Psoas muscle (tissue), 8 donors: Measurements from ENCODE around the gene DRICH1. TPM values are rescaled to one million over a fixed set of nuclear protein-coding genes. Genes with fewer than 3 reads are reported as not detected.
"Not testable (repeated sequence)": the region's sequence is repeated elsewhere in the genome, so short reads cannot be mapped to it uniquely, and the experiment has no call there.

Source experiments
- ATAC-seq, 4 donors: fragments of 200-7000 bp; cut with Tn5 transposase; one replicate each; pipeline ENCODE4 v1.9.1; 2020; ENCODE audit warnings: moderate library complexity in 3 of 4, mild to moderate bottlenecking in 2 of 4
- DNase-seq, 2 donors: peaks; one replicate each; pipeline ENCODE4 v3.0.0-alpha.2; 2020
- H3K27ac ChIP-seq: fragments of 200-600 bp; one replicate; pipeline ENCODE4 v1.8.0; 2022
- H3K27me3 ChIP-seq, 3 donors: fragments of 200-600 bp in 1 of 3; one replicate each; pipeline versions ENCODE4 v1.6.1 to v1.8.0; 2013 to 2022; ENCODE audit warnings: low read length in 2 of 3, mild to moderate bottlenecking in 2 of 3, moderate library complexity in 1 of 3; ENCODE audit not compliant: insufficient read depth in 3 of 3
- H3K36me3 ChIP-seq, 2 donors: fragments of 200-600 bp in 1 of 2; one replicate each; pipeline versions ENCODE4 v1.6.1 to v1.8.0; 2013 to 2022; ENCODE audit warnings: low read depth in 1 of 2, mild to moderate bottlenecking in 1 of 2, moderate library complexity in 1 of 2; ENCODE audit not compliant: insufficient read depth in 1 of 2
- H3K4me1 ChIP-seq: fragments of 200-600 bp; one replicate; pipeline ENCODE4 v1.8.0; 2022
- H3K4me3 ChIP-seq: fragments of 200-600 bp; one replicate; pipeline ENCODE4 v1.8.0; 2022; ENCODE audit warnings: mild to moderate bottlenecking
- H3K9me3 ChIP-seq: fragments of 200-600 bp; one replicate; pipeline ENCODE4 v1.8.0; 2022
- WGBS, 3 donors: extraction: QIAGEN DNeasy Blood & Tissue Kit; methylation state at CpG; one replicate each; pipeline versions ENCODE4 v1.1.6 to v1.1.7; 2013; 5-methylcytosine and 5-hydroxymethylcytosine counted together
- intact Hi-C, 2 donors: fragments of 100-400 bp; cut with DNase I; formaldehyde crosslinking; loops; one replicate each; pipeline versions ENCODE4 v1.11.0 to v1.14.2; 2022
- polyA plus RNA-seq, 3 donors: library from polyadenylated mRNA; stranded (reverse); fragments of 200-250 nt; gene quantifications; one replicate each; pipeline ENCODE4 v1.2.3, GENCODE V29; 2013
- total RNA-seq, 4 donors: library from RNA; stranded (reverse); fragmentation: NEBNext Ultra II Directional in 2 of 4; extraction: Animal tissue kit (Norgen Biotek cat#: 25700) in 2 of 4; gene quantifications; one replicate each; pipeline versions ENCODE4 v1.2.1 to v1.2.4, GENCODE V29; 2021 to 2023
- TF ChIP-seq, protein P1 (sequence below): fragments of 200-600 bp; IDR thresholded peaks from one replicate; pipeline ENCODE4 v1.8.0; 2022; ENCODE audit warnings: antibody characterized with exemption
- donor health status: healthy with polysubstance abuse.
- donor health status: DM: no; HTN: no; CAD: no; lungs with moderate emphysema.
- donor health status: Bipolar disorder and iron deficiency.
- donor health status: healthy.
- donor health status: DM: yes; HTN: yes; CAD: no.
- donor health status: DM: no; HTN: no; CAD: no.
- donor health status: DM: no; HTN: no; CAD: no.
- donor health status: DM: yes; HTN: yes; CAD: no.

Gene DRICH1
- total and polyA plus RNA-seq, 7 donors: 0.03 to 0.21 (median 0.07) TPM; not detected in 4

DNA sequence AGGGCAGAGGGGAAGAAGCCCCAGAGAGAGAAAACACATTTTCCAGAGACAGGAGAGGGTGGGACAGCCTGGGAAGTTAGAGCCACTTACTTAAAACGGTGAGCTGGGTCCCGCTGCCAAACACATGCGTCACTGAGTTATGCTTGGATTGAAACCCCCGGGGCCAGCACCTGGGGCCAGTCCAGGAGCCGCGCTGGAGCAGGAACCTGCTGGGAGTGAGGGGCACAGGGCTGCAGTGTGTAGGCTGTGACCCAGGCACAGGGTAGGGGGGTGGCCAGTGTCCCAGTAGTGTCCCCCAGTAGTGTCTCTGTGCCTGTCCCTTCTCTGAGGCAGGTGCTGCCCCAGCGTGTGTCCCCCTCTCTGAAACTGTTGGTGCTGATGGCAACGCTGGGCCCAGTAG lies 57.2 kb downstream of the DRICH1 start:
- DNase-seq (peak in 1 of 2 donors; percentile 29), ATAC-seq (no peak)
- TF ChIP-seq, protein P1, sequence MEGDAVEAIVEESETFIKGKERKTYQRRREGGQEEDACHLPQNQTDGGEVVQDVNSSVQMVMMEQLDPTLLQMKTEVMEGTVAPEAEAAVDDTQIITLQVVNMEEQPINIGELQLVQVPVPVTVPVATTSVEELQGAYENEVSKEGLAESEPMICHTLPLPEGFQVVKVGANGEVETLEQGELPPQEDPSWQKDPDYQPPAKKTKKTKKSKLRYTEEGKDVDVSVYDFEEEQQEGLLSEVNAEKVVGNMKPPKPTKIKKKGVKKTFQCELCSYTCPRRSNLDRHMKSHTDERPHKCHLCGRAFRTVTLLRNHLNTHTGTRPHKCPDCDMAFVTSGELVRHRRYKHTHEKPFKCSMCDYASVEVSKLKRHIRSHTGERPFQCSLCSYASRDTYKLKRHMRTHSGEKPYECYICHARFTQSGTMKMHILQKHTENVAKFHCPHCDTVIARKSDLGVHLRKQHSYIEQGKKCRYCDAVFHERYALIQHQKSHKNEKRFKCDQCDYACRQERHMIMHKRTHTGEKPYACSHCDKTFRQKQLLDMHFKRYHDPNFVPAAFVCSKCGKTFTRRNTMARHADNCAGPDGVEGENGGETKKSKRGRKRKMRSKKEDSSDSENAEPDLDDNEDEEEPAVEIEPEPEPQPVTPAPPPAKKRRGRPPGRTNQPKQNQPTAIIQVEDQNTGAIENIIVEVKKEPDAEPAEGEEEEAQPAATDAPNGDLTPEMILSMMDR: no peak
- 48 to 58% (median 50%) methylated on average over 7 to 8 of the region's 8 CpGs for WGBS, 3 donors
- H3K9me3 ChIP-seq: no peaks in the 10 kb centered on the region
- no peaks in the 10 kb centered on the region for H3K4me1 ChIP-seq
- intact Hi-C loops: no loop called here
- no peak overlapping the region for H3K27ac ChIP-seq
- H3K4me3 ChIP-seq: no peak overlapping the region
- H3K36me3 ChIP-seq: no peaks in the 10 kb centered on the region
- H3K27me3 ChIP-seq: no peaks in the 10 kb centered on the region

DNA sequence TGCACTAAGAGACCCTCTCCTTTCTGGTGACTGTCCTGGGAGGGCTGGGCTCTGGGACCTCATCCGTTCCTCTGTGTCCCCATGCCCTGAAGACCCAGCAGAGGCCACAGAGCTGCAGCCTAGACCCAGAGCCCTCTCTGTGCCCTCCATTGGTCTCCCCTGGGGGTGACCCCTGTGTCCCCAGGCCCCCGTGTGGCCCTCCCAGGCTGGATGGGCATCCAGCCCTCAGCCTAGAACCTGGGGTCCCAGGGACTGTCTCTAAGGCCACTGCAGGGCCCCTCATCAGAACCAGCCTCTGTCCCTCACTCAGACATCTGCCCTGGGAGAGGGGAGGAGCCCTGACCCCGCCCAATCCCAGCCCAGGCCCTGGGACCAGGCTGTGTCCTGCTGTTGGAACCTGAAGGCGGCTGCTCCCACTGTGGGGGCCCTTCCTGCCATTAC lies 57.7 kb downstream of the DRICH1 start:
- TF ChIP-seq, protein P1: no peak
- intact Hi-C loops: no loop called here
- Histone ChIP-seq H3K36me3 (no peaks in the 10 kb centered on the region), H3K4me3 (no peak overlapping the region), H3K27me3 (no peaks in the 10 kb centered on the region), H3K4me1 (no peaks in the 10 kb centered on the region), H3K27ac (no peak overlapping the region), H3K9me3 (no peaks in the 10 kb centered on the region)
- no peak for ATAC-seq
- DNase-seq: peak in 1 of 2 donors; percentile 47
- 49 to 73% (median 61%) methylated on average over 4 of the region's 4 CpGs for WGBS, 3 donors

DNA sequence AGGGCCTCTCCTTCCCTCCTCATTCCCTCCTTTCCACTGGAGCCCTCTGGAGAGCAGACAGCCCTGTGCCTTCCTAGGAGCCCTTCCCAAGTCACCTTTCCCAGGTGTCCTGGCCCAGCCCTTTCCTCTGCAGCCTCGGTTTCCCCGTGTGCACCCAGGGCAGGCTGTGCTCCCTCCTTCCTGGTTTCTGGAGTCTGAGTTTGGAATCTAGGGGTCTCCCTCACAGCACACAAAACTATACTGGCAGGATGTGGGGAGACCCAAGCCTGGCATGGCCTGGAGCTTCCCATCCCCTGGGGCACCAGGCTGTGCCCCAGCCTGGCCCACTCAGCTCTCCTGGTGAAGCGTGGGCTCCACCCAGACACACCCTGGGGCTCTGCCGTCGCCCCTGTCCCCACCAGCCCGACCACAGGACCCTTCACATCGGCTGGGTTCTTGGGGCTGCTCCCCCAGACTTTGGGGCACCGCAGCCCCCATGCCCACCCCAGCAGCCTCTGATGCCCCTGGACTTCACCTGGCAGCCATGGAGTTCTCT lies 58.4 kb downstream of the DRICH1 start:
- 70 to 80% (median 74%) methylated on average over 4 to 8 of the region's 8 CpGs for WGBS, 3 donors
- not testable (repeated sequence) for ATAC-seq

DNA sequence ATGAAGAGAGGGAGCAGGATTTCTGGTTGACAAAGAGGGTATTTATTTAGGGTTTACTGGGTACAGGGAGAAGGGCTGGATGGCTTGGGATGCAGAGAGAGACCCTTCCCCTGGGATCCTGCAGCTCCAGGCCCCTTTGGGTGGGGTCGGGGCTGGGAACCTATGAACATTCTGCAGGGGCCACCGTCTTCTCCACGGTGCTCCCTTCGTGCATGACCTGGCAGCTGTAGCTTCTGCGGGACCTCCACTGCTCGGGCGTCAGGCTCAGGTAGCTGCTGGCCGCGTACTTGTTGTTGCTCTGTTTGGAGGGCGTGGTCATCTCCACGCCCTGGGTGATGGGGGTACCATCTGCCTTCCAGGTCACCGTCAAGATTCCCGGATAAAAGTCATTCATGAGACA lies 59.0 kb downstream of the DRICH1 start:
- H3K27ac ChIP-seq, intact Hi-C loops, H3K36me3 ChIP-seq, H3K9me3 ChIP-seq, H3K27me3 ChIP-seq, ATAC-seq, H3K4me1 ChIP-seq, H3K4me3 ChIP-seq: not testable (repeated sequence)
- 71 to 74% (median 72%) methylated on average over 13 of the region's 13 CpGs for WGBS, 3 donors
- DNase-seq: peak in 1 of 2 donors; percentile 2

More for the DNA sequence above, 58.4 kb downstream of the DRICH1 start:
- H3K27me3 ChIP-seq, intact Hi-C loops, H3K9me3 ChIP-seq, H3K4me1 ChIP-seq, H3K4me3 ChIP-seq, H3K27ac ChIP-seq, H3K36me3 ChIP-seq: not testable (repeated sequence)
- DNase-seq: peak in 1 of 2 donors; percentile 31

DNA sequence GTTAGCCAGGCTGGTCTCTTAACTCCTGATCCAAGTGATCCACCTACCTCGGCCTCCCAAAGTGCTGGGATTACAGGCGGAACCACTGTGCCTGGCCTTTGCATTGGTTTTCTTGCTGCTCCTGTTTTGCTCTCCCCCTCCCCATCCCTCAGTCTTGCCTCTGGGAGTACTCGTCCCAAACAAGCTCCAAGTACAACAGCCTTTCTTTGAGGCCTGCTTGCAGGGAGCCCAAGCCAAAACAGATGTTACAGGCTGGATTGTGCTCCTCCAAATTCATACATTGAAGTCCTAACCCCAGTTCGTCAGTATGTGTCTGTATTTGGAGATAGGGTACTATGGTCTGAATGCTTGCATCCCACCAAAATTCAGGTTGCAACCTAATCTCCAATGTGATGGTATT lies 60.6 kb downstream of the DRICH1 start:
- 70 to 71% (median 70%) methylated on average over 4 of the region's 4 CpGs for WGBS, 3 donors
- peak in 1 of 2 donors; percentile 3 for DNase-seq
- no peak for ATAC-seq

More for the DNA sequence above, 60.6 kb downstream of the DRICH1 start:
- Histone ChIP-seq H3K4me1 (no peaks in the 10 kb centered on the region), H3K27ac (no peak overlapping the region), H3K27me3 (peaks cover 0 to 14% (median under 1%) of the 10 kb centered on the region in 3 donors), H3K4me3 (no peak overlapping the region), H3K9me3 (no peaks in the 10 kb centered on the region), H3K36me3 (no peaks in the 10 kb centered on the region)
- intact Hi-C loops: no loop called here
- TF ChIP-seq, protein P1: no peak
